AG20443 (cell line): ENCODE results near the gene ZMYND8.
A peak's percentile ranks its signal among the peaks of the same experiment; 100 is the strongest.
"Not testable (repeated sequence)": the region's sequence is repeated elsewhere in the genome, so short reads cannot be mapped to it uniquely, and the experiment has no call there.

Experiments used
- DNase-seq: peaks from one replicate; pipeline ENCODE4 v3.0.0; 2012; ENCODE audit warnings: low spot score, mixed read lengths

ZMYND8 gene

DNA sequence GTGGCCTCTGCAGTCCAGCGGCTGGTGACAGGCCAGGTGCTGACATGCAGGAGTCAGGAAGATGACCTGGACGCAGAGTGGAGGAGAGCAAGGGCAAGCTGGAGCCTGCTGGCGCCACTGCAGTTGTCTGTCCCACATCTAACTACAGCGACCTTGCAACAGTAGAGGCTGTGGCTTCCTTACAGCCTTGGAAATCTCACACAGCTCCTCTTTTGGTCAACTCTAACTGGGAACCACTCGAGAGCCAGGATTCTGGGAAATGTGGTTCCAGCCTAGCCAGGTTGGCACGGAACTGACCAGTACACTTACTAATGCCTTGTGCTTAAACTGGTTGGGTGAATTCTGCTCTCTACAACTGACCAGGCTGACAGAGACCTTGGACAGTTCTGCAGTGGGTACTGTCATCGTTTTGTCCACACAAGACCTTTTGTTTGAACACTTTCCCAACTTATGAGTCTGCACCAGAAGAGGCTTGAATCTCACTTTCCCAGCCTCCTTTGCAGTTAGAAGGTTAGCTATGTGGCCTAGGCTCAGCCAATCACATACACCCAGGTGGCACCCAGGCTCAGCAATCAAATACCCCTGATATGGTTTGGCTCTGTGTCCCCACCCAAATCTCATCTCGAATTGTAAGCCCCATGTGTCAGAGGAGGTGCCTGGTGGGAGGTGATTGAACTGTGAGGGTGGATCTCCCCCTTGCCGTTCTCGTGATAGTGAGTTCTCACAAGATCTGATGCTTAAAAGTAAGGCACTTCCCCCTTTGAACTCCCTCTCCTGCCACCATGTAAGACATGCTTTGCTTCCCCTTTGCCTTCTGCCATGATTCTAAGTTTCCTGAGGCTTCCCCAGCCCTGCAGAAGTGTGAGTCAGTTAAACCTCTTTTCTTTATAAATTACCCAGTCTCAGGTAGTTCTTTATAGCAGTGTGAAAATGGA is 153.5 kb downstream of the ZMYND8 start:
- DNase-seq = no peak

DNA sequence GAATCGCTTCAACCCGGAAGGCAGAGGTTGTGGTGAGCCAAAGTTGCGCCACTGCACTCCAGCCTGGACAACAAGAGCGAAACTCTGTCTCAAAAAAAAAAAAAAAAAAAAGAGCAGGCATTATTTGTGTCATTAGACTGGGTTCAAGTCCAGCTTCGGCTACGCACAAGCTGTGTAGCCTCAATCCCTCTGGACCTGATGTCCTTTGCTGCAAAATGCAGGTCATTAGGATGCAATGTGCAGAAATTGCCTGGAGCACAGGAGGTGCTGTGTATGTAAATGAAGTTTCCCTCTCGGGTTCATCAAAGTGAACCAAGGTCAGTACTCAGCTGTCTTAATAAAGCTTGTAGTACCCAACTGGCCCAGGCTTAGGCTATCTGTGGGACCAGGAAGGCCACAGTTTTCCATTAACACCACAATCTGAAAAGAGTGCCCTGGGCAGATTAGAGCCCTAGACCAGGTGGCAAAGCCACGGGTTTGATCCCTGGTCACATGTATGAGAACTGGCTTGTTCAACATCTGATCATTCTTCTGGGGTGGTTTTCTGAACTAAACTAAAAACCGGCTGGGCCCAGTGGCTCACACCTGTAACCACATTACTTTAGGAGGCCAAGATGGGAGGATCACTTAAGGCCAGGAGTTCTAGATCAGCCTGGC is 155.3 kb downstream of the ZMYND8 start:
- DNase-seq = no peak

DNA sequence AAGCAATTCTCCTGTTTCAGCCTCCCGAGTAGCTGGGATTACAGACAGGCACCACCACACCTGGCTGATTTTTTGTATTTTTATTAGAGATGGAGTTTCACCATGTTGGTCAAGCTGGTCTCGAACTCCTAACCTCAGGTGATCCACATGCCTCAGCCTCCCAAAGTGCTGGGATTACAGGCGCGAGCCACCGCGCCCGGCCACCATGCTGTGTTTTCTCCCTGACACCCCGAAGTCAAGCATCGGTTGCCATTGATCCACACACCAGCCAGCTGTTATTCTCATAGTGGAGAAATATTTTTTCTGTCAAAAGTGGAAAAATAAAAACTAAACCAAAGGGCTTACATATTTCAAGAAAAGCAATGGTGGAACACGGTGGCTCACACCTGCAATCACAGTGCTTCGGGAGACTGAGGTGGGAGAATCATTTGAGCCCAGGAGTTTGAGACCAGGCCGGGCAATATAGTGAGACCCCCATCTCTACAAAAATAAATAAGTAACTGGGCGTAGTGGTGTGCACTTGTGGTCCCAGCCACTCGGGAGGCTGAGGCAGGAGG is 157.4 kb downstream of the ZMYND8 start:
- no peak for DNase-seq

DNA sequence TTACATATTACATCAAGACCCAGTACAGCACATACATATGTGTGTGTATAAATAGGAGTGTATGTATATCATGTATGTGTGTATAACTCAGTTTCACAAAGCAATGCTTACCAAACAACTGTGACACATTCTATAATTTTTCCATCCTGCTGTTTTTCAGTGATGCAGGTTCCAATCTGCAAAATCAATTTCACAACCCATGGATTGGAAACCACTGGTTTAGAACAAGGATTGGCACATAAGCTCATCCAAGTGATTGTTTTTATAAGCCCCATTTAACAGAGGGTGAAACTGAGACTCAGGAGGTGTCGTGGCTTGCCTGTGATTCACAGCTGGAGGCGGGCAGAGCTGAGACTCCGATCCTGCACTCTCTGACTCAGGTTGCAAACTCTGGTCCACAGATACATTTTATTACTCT is 158.2 kb downstream of the ZMYND8 start:
- DNase-seq = peak; percentile 23

DNA sequence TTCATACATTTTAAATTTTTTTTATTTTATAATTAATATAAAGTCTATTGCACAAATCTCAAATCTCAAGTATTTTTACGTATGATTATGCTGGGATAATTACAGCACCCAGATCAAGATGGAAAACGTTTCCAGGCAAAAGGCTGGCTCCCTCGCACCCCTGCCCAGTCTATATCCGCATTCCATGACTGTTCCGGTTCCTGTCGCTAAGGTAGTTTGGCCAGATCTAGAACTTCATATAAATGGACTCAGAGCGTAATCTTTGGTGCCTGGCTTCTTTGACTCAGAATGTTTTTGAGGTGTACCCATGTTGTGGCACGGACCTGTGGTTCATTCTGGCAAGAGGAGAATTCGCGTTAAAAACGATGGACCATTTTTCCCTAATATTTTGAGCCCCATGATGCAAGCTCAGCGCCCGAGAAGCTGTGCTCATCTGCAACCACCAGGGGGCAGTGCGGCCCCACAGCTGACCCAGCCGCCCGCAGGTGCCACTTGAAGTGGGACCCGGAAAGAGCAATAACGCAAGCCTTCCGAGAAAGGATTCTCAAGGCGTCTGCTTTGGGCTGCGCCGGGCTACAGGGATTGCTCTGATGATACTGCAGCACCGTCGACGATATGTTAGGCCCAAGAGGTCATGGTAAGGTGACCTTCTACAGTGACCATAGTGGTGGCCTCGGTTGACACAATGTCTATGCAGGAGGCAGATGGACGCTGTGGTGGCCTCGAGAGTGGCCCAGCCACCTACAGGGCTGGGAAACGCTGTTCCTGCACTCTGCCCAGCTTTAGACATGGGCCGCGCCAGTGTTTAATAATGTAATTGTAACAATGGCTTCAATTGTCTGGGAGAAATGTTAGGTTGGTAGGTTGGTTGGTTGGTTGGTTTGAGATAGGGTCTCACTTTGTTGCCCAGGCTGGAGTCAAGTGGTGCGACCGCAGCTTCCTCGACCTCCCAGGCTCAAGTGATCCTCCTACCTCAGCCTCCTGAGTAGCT is 160.1 kb downstream of the ZMYND8 start:
- DNase-seq = peak; percentile 88

DNA sequence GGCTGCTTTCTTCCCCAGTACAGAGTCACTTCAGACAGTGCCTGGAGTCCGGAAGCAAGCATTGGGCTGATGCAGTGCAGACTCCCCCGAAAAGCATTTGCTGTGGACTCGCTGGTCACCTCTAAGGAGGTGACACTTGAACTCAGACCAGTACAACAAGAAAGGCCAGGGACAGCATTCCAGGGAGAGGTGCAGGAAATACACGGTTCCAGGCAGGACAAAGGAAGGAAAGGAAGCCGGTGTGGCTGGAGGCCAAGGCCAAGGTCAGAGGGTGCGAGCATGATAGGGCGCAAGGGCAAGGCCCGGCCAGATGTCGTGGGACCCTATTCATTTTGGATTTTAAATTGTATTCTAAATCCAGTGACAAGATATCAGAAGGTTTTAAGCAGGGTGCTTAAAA is 160.9 kb downstream of the ZMYND8 start:
- DNase-seq = no peak

DNA sequence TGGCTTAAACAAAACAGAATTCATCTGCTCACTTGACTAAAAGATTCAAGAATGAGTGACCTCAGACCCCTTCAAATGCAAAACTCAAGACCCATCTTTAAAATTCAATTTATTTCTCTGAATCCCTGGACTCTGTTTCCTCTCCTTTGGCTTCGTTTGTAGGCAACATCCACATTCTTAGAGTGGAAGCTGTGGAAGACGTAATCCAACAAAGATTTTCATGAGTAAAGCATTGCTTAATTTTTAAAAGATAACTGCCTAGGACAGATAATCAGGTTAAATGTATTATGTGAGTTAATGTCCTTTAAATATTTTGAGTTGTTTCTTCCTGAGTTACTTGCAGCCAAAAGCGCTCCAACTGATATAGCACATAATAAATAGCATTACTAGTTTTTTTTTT is 164.5 kb downstream of the ZMYND8 start:
- DNase-seq = no peak

DNA sequence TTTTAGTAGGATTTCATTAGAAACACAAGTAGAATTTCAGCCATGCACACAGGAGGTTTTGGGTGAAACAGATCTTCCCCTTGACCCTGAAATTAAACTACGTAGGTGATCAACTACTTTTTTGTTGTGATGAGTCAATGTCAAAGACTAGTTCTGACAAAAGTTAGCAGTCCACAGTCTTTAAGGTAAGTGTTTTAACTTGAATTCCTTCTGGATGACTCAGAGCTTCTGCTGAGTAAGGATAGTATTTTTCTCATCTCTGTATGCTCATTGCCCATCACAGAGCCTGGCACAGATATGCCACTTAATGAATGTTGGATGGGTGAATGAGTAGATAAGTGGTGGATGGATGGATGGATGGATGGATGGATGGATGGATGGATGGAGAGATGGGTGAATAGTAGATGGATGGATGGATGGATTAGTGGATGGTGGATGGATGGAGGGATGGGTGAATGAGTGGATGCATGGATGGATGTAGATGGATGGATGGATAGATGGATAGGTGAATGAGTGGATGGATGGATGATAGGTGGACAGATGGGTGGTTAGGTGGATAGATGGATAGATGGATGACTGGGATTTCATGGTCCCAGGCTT is 165.3 kb downstream of the ZMYND8 start:
- DNase-seq = no peak

DNA sequence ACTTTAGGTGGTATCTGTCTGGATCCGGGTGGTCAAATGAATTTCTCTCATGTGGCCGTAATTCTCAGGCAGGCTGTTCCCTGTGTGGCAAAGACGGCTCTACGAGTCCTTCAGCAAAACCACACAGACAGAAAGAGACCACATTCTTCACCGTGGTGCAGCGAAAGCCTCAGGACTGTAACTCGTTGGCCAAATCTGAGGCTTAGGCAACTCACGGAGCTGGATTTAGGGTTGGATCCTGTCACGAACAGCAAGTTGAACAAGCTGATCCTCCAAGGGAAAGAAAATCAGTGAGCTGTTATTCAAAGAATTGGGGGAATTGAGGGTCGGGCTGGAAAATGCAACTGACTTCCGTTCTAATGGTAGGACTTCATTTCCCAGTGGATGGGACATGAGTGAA is 167.4 kb downstream of the ZMYND8 start:
- peak; percentile 54 for DNase-seq

DNA sequence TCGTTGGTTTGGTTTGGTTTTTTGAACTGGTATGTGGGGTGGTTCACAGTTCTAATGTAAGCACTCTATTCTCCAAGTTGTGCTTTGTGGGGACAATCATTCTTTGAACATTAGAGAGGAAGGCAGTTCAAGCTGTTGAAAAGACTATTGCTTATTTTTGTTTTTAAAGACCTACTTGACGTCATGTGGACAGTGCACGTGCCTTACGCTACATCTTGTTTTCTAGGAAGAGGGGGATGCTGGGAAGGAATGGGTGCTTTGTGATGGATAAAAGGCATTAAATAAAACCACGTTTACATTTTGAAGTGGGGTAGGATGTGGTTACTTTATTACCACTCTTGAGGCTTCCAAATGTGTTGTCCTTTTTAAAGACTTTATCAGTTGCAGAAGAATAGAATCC is 168.0 kb downstream of the ZMYND8 start:
- DNase-seq = no peak

DNA sequence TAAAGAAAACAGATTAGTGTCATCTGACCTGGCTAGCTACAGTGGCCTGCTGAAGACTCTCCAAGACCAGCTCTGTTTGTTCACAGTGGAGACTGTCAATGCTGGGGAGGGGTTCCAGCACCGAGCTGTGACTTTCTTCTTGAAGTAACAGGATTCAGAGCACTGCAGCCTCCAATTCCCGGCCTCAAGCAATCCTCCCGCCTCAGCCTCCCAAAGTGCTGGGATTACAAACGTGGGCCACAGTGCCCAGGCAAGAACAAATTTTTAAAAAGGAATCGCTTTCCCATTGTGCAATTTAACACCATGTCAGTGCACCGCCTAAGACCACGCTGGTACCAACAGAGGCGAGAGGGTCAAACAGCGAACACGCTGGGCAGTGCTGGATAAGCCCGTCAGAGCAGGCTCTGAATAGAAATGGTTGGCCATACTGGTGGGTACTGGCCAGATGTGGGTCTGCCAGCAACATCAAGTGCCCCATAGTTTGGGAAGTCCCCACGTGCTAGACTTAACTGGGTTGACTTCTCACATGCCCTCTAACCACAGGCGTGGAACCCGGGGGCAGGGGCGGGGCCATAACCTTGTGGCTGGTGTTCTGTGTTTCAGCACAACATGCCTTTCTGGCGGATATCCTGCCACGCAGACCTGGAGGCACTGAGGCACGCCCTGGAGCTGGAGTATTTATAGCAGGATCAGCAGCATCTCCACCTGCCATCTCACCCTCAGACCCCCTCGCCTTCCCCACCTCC is 168.9 kb downstream of the ZMYND8 start:
- no peak for DNase-seq

DNA sequence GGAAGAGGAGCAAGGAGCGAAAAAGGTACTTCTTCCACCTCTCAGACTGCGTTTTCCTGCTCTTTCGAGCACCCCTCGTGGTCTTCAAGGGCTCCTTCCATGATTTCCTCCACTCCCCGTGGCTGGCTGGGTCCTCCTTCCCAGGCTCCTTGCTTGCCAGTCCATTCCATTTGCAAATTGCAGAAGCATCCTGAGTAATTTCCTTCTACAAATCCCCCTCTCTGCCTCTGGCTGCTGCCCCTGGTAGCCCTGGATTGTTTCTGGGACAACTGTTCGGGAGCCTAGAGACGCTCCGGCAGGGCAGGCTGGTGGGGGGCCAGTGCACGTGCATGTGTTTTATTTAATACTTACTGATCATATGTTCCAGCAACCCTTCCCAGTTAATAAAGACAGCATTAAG is 173.1 kb downstream of the ZMYND8 start:
- DNase-seq = no peak

DNA sequence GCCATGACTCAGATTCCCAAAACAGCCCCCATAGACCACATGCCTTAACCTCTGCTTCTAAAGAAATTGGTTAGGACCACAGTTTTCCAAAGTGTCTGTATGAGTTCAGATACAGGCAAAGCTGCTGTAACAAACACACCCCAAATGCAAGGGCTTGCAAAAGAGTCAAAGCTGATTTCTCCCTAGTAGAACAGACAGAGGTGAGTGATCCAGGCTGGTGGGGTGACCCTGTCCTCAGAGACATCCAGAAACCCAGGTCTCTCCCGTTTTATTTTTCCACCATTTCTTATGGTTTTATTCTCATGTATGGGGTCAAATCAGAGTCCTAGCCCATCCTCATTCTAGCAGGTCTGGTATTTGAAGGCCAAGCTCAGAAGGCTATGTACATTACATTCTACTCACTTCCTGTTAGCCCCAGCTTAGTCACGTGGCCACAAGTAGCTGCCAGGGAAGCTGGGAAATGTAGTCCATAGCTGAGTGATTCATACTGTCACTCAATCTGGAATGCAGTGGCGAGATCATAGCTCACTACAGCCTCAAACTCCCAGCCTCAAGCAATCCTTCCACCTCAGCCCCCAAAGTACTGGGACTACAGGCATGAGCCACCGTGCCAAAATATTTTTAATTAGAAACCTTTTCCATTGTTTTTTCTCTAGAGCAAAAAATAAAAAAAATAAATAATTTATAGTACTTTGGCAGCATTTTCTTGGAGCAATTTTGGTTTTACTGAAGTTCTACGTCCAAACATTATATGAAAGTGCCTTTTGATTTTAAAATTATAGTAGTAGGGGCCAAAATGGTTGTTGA is 175.2 kb downstream of the ZMYND8 start:
- DNase-seq = peak; percentile 65

DNA sequence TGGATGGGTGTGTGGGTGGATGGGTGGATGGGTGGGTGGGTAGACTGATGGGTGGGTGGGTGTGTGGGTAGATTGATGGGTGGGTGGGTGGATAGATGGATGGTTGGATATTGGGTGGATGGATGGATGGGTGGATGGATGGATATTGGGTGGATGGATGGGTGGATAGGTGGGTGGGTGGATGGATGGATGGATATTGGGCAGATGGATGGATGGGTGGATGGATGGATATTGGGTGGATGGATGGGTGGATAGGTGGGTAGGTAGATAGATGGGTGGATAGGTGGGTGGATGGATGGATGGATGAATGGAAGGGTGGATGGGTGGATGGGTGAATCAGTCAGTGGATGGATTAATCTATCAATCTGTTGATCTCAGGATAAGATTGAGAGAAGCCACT is 177.2 kb downstream of the ZMYND8 start:
- no peak for DNase-seq

DNA sequence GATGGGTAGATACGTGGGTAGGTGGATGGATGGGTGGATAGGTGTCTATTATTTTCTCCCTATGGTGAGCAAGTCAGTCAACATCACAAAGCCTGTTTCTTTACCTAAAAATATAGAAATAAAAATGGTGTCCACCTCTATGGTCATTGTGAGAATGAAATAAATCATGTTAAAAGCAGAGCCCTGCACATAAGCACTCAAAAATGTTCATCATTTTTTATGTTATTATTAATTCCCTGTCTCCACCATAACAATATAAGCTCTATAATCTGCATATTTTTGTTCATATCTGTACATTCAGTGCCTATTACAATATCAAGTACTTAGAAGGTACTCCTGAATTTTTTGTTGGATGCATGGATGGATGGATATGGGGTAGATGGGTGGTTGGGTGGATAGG is 177.6 kb downstream of the ZMYND8 start:
- no peak for DNase-seq

DNA sequence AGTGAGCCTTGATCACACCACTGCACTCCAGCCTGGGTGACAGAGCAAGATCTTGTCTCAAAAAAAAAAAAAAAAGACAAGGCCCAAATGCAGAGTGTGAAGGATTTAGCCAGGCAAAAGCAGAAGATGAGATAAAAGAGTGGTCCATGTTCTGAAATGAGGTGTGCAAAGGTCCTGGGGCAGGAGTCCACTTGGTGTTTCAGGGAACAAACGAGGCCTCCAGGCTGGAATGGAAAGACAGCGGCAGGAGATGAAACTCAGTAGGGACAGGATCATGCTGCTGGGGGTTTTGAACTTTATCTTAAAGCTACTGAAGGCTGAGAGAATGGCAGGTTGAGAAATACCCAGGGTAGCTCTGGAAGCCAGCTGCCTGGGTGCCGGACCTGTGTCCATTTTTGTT is 178.2 kb downstream of the ZMYND8 start:
- no peak for DNase-seq

DNA sequence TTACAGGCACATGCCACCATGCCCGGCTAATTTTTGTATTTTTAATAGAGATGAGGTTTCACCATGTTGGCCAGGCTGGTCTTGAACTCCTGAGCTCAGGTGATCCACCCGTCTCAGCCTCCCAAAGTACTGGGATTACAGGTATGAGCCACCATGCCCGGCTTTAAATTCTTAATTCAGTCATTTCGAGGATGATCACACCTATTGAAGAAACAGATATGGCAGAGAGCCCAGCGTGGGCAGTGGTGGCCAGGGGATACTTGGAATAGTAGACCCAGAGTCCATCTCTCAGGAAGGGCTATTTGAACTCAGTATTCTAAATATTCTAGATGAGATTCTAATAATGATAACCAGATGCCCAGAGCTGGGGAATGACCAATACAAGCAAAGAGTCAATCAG is 180.3 kb downstream of the ZMYND8 start:
- DNase-seq = not testable (repeated sequence)

DNA sequence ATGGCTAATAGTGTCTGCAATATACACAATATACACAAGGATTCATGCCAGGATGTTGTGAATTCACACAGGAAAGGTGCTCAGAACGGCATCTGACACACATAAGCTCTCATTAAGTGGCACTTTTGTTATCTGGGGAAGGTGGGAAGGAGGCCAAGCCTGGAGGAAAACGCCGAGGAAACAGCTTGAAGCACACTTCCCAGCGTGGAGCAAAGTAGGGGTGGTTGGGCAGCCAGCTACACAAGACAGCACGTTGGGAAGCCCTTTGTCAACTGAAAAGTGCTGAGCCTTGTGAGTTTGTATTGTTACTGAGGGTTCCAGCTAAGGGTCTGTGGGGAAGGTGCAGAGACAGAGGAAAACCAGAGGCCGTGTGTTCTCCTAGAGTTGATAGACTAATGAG is 181.0 kb downstream of the ZMYND8 start:
- DNase-seq = no peak

DNA sequence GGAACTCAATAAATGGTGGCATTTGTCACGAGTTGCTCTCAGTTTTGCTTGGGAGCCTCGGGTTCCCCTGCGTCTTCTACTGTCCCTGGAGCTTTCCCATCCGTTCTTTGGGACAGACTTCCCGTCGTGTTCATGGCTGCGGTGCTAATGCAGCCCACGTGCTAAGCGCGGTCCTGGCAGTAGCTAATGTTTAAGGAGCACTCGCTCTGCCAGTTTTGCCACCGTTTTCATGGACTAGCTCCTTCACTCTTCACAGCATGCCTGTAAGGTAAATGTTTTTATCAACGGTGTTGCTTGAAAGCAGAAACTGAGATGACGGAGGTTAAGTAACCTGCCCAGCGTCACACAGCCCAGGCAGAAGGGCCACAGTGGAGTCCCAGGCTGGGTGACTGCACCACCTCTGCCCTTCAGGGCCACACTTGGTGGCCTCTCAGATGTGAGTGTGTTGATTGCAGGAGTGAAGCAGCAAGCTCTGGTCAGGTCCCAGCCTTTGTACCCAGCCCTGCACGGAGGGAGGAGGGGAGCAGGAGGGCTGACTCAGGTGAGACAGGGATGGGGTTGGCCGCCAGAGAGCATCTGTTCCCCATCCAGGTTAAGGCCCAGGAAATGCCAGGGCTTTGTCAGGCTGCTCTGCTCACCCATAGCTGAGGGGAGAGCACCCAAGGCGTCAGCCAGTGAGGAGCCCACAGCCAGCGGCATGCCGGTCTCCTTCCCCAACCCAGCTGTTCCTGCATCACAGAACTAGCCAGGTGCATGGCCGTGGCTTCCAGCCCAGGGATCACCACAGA is 181.8 kb downstream of the ZMYND8 start:
- DNase-seq = no peak
